GM18519 (cell line): ENCODE data around the gene MST1.

ENCODE experiments used
- ATAC-seq: cut with Tn5 transposase; IDR thresholded peaks from one replicate; pipeline ENCODE4 v1.9.1; 2021; ENCODE audit warnings: mild to moderate bottlenecking, moderate library complexity; ENCODE audit not compliant: unreplicated experiment, low FRiP score

The MST1 gene

GRCh38 chr3:49658711-49659110 is 30.6 kb downstream of the MST1 start:
- no peak for ATAC-seq

- ATAC-seq, result no peak
Measured at GRCh38 chr3:49657208-49657915, 31.9 kb downstream of the MST1 start.

- no peak for ATAC-seq
Measured at GRCh38 chr3:49656541-49657112, 32.6 kb downstream of the MST1 start.

GRCh38 chr3:49655731-49656285 is 33.5 kb downstream of the MST1 start:
- ATAC-seq, result no peak

- ATAC-seq, result no peak
Measured at GRCh38 chr3:49654955-49655556, 34.2 kb downstream of the MST1 start.

- no peak for ATAC-seq
Measured at GRCh38 chr3:49654176-49654825, 35.0 kb downstream of the MST1 start.

- no peak for ATAC-seq
Measured at GRCh38 chr3:49653621-49654020, 35.7 kb downstream of the MST1 start.

GRCh38 chr3:49652903-49653415 is 36.3 kb downstream of the MST1 start:
- ATAC-seq, result no peak

- no peak for ATAC-seq
Measured at GRCh38 chr3:49652218-49652902, 36.9 kb downstream of the MST1 start.

GRCh38 chr3:49650637-49651036 is 38.6 kb downstream of the MST1 start:
- ATAC-seq, result no peak

- ATAC-seq, result no peak
Measured at GRCh38 chr3:49650177-49650576, 39.1 kb downstream of the MST1 start.

GRCh38 chr3:49649576-49649975 is 39.7 kb downstream of the MST1 start:
- no peak for ATAC-seq

- ATAC-seq, result no peak
Measured at GRCh38 chr3:49648354-49649019, 40.8 kb downstream of the MST1 start.

GRCh38 chr3:49647741-49648140 is 41.5 kb downstream of the MST1 start:
- ATAC-seq, result no peak

- no peak for ATAC-seq
Measured at GRCh38 chr3:49646236-49646635, 43.0 kb downstream of the MST1 start.

- ATAC-seq, result no peak
Measured at GRCh38 chr3:49644684-49645083, 44.6 kb downstream of the MST1 start.

- no peak for ATAC-seq
Measured at GRCh38 chr3:49642708-49643145, 46.5 kb downstream of the MST1 start.

- no peak for ATAC-seq
Measured at GRCh38 chr3:49641921-49642707, 47.2 kb downstream of the MST1 start.

GRCh38 chr3:49641292-49641691 is 48.0 kb downstream of the MST1 start:
- no peak for ATAC-seq
